SJCRH30 (cell line): ENCODE measurements around the gene PCCA. TPM values are rescaled to one million over a fixed set of nuclear protein-coding genes. Genes with fewer than 3 reads are reported as not detected.
"Not testable (repeated sequence)": the region's sequence is repeated elsewhere in the genome, so short reads cannot be mapped to it uniquely, and the experiment has no call there.

Source experiments
- DNase-seq, 2 experiments: peaks; one replicate each; pipeline ENCODE4 v3.0.0-alpha.2; 2015 to 2020
- H3K27ac ChIP-seq: fragments of 250-450 bp; sonication (Bioruptor Pico); 2 replicates; pipeline ENCODE4 v1.5.1; 2020; ENCODE audit warnings: mild to moderate bottlenecking, moderate library complexity
- H3K27me3 ChIP-seq: fragments of 250-450 bp; sonication (Bioruptor Pico); 2 replicates; pipeline ENCODE4 v1.5.1; 2020; ENCODE audit warnings: mild to moderate bottlenecking, moderate library complexity
- H3K36me3 ChIP-seq: fragments of 250-450 bp; sonication (Bioruptor Pico); 2 replicates; pipeline ENCODE4 v1.5.1; 2020; ENCODE audit warnings: mild to moderate bottlenecking, moderate library complexity
- H3K4me1 ChIP-seq: fragments of 250-450 bp; sonication (Bioruptor Pico); 2 replicates; pipeline ENCODE4 v1.5.1; 2020; ENCODE audit warnings: mild to moderate bottlenecking, moderate library complexity
- H3K4me3 ChIP-seq: fragments of 250-450 bp; sonication (Bioruptor Pico); 2 replicates; pipeline ENCODE4 v1.5.1; 2020; ENCODE audit warnings: mild to moderate bottlenecking, moderate library complexity
- H3K9me3 ChIP-seq: fragments of 250-450 bp; sonication (Bioruptor Pico); replicated peaks from 2 replicates; pipeline ENCODE4 v1.5.1; 2020; ENCODE audit warnings: mild to moderate bottlenecking, moderate library complexity
- total RNA-seq: library from RNA; depleted of rRNA; stranded (reverse); fragments of >200 nt; shearing (Covaris generic); gene quantifications from 2 replicates; pipeline ENCODE4 v1.2.3, GENCODE V29; 2014

Gene PCCA
- total RNA-seq, 1 experiment from 2014 or later: 23.4 TPM

GRCh38 chr13:100146534-100146933 is 57.6 kb downstream of the PCCA start:
- no peak overlapping the region for H3K27ac ChIP-seq
- H3K27me3 ChIP-seq: no peaks in the 10 kb centered on the region
- no peaks in the 10 kb centered on the region for H3K9me3 ChIP-seq
- no peak for DNase-seq
- no peak overlapping the region for H3K4me3 ChIP-seq
- no peaks in the 10 kb centered on the region for H3K4me1 ChIP-seq
- H3K36me3 ChIP-seq: peaks cover 5% of the 10 kb centered on the region; the same call in 1 of the 2 replicates

- Histone ChIP-seq H3K4me3 (no peak overlapping the region), H3K4me1 (no peaks in the 10 kb centered on the region), H3K36me3 (peaks cover 5% of the 10 kb centered on the region; the same call in 1 of the 2 replicates), H3K27ac (no peak overlapping the region), H3K9me3 (no peaks in the 10 kb centered on the region), H3K27me3 (no peaks in the 10 kb centered on the region)
- no peak for DNase-seq
Measured at GRCh38 chr13:100147825-100148224, 58.9 kb downstream of the PCCA start.

GRCh38 chr13:100148422-100148821 is 59.5 kb downstream of the PCCA start:
- H3K4me1 ChIP-seq: no peaks in the 10 kb centered on the region
- H3K4me3 ChIP-seq: no peak overlapping the region
- no peaks in the 10 kb centered on the region for H3K9me3 ChIP-seq
- no peak overlapping the region for H3K27ac ChIP-seq
- DNase-seq: no peak
- peaks cover 5% of the 10 kb centered on the region; the same call in 1 of the 2 replicates for H3K36me3 ChIP-seq
- no peaks in the 10 kb centered on the region for H3K27me3 ChIP-seq

- Histone ChIP-seq H3K9me3 (no peaks in the 10 kb centered on the region), H3K4me3 (no peak overlapping the region), H3K27me3 (no peaks in the 10 kb centered on the region), H3K27ac (no peak overlapping the region), H3K4me1 (no peaks in the 10 kb centered on the region), H3K36me3 (peaks cover 5% of the 10 kb centered on the region; the same call in 1 of the 2 replicates)
- no peak for DNase-seq
Measured at GRCh38 chr13:100149389-100149788, 60.5 kb downstream of the PCCA start.

GRCh38 chr13:100150711-100151110 is 61.8 kb downstream of the PCCA start:
- H3K27me3 ChIP-seq, H3K4me1 ChIP-seq, H3K27ac ChIP-seq, H3K36me3 ChIP-seq, H3K4me3 ChIP-seq, DNase-seq, H3K9me3 ChIP-seq: not testable (repeated sequence)

- Histone ChIP-seq H3K36me3 (peaks cover 3% of the 10 kb centered on the region; the same call in 1 of the 2 replicates), H3K4me3 (no peak overlapping the region), H3K9me3 (no peaks in the 10 kb centered on the region), H3K27ac (no peak overlapping the region), H3K4me1 (no peaks in the 10 kb centered on the region), H3K27me3 (no peaks in the 10 kb centered on the region)
- no peak for DNase-seq
Measured at GRCh38 chr13:100154842-100155416, 66.0 kb downstream of the PCCA start.

- H3K36me3 ChIP-seq: peaks cover 3% of the 10 kb centered on the region; the same call in 1 of the 2 replicates
- no peaks in the 10 kb centered on the region for H3K27me3 ChIP-seq
- no peak overlapping the region for H3K27ac ChIP-seq
- no peaks in the 10 kb centered on the region for H3K4me1 ChIP-seq
- no peak overlapping the region for H3K4me3 ChIP-seq
- no peaks in the 10 kb centered on the region for H3K9me3 ChIP-seq
- DNase-seq: no peak
Measured at GRCh38 chr13:100156788-100157187, 67.9 kb downstream of the PCCA start.

- no peak for DNase-seq
- peaks cover 3% of the 10 kb centered on the region; the same call in 1 of the 2 replicates for H3K36me3 ChIP-seq
- no peaks in the 10 kb centered on the region for H3K9me3 ChIP-seq
- H3K27ac ChIP-seq: no peak overlapping the region
- no peaks in the 10 kb centered on the region for H3K27me3 ChIP-seq
- H3K4me3 ChIP-seq: no peak overlapping the region
- H3K4me1 ChIP-seq: no peaks in the 10 kb centered on the region
Measured at GRCh38 chr13:100158569-100158968, 69.7 kb downstream of the PCCA start.

- Histone ChIP-seq H3K9me3 (no peaks in the 10 kb centered on the region), H3K27ac (no peak overlapping the region), H3K36me3 (peaks cover 3% of the 10 kb centered on the region; the same call in 1 of the 2 replicates), H3K27me3 (no peaks in the 10 kb centered on the region), H3K4me3 (no peak overlapping the region), H3K4me1 (no peaks in the 10 kb centered on the region)
- DNase-seq: no peak
Measured at GRCh38 chr13:100159584-100159983, 70.7 kb downstream of the PCCA start.

- no peaks in the 10 kb centered on the region for H3K9me3 ChIP-seq
- no peak overlapping the region for H3K27ac ChIP-seq
- no peaks in the 10 kb centered on the region for H3K27me3 ChIP-seq
- no peak overlapping the region for H3K4me3 ChIP-seq
- no peak for DNase-seq
- H3K4me1 ChIP-seq: no peaks in the 10 kb centered on the region
- H3K36me3 ChIP-seq: peaks cover 3% of the 10 kb centered on the region; the same call in 1 of the 2 replicates
Measured at GRCh38 chr13:100160450-100160849, 71.6 kb downstream of the PCCA start.

GRCh38 chr13:100163375-100163774 is 74.5 kb downstream of the PCCA start:
- Histone ChIP-seq H3K27me3 (no peaks in the 10 kb centered on the region), H3K4me1 (no peaks in the 10 kb centered on the region), H3K36me3 (no peaks in the 10 kb centered on the region), H3K4me3 (no peak overlapping the region), H3K27ac (no peak overlapping the region), H3K9me3 (no peaks in the 10 kb centered on the region)
- DNase-seq: no peak

- H3K27ac ChIP-seq: no peak overlapping the region
- no peaks in the 10 kb centered on the region for H3K27me3 ChIP-seq
- H3K4me1 ChIP-seq: peaks cover 5% of the 10 kb centered on the region
- no peaks in the 10 kb centered on the region for H3K9me3 ChIP-seq
- H3K36me3 ChIP-seq: no peaks in the 10 kb centered on the region
- DNase-seq: no peak
- no peak overlapping the region for H3K4me3 ChIP-seq
Measured at GRCh38 chr13:100173203-100173602, 84.3 kb downstream of the PCCA start.

GRCh38 chr13:100174455-100174854 is 85.6 kb downstream of the PCCA start:
- not testable (repeated sequence) for H3K9me3 ChIP-seq, DNase-seq, H3K27ac ChIP-seq

GRCh38 chr13:100175078-100175802 is 86.3 kb downstream of the PCCA start:
- Histone ChIP-seq H3K36me3 (no peaks in the 10 kb centered on the region), H3K9me3 (no peaks in the 10 kb centered on the region), H3K27ac (no peak overlapping the region), H3K4me3 (no peak overlapping the region), H3K4me1 (peaks cover 5% of the 10 kb centered on the region), H3K27me3 (no peaks in the 10 kb centered on the region)
- DNase-seq: no peak

More at GRCh38 chr13:100174455-100174854, 85.6 kb downstream of the PCCA start:
- not testable (repeated sequence) for H3K4me1 ChIP-seq, H3K27me3 ChIP-seq, H3K4me3 ChIP-seq, H3K36me3 ChIP-seq

- no peak overlapping the region for H3K27ac ChIP-seq
- H3K4me1 ChIP-seq: peaks cover 5% of the 10 kb centered on the region
- no peaks in the 10 kb centered on the region for H3K9me3 ChIP-seq
- no peaks in the 10 kb centered on the region for H3K27me3 ChIP-seq
- DNase-seq: no peak
- no peaks in the 10 kb centered on the region for H3K36me3 ChIP-seq
- no peak overlapping the region for H3K4me3 ChIP-seq
Measured at GRCh38 chr13:100175803-100176182, 86.9 kb downstream of the PCCA start.
